Gastroesophageal sphincter (tissue), 3 donors: ENCODE measurements around the gene TAF1B.

Source experiments
- EP300 ChIP-seq: sonication (generic); formaldehyde crosslinking; IDR thresholded peaks from one replicate; pipeline ENCODE4 v1.6.1; 2017; ENCODE audit warnings: antibody characterized with exemption, mild to moderate bottlenecking
- POLR2A ChIP-seq, 2 donors: fragments of 450-650 bp; IDR thresholded peaks; one replicate each; pipeline ENCODE4 v1.6.1; 2017; ENCODE audit warnings: antibody characterized with exemption in 2 of 2, mild to moderate bottlenecking in 2 of 2, moderate library complexity in 1 of 2
- POLR2AphosphoS5 ChIP-seq: sonication (generic); formaldehyde crosslinking; IDR thresholded peaks from one replicate; pipeline ENCODE4 v1.6.1; 2017; ENCODE audit warnings: antibody characterized with exemption
- TF ChIP-seq, protein P1 (sequence below), 4 experiments: fragments of 200-600 bp in 2 of 4; fragments of 450-650 bp in 2 of 4; sonication (generic) in 1 of 4; IDR thresholded peaks; one replicate each; pipeline ENCODE4 v1.5.1; 2017 to 2019; ENCODE audit warnings: antibody characterized with exemption in 4 of 4, mild to moderate bottlenecking in 2 of 4, moderate library complexity in 2 of 4

DNA sequence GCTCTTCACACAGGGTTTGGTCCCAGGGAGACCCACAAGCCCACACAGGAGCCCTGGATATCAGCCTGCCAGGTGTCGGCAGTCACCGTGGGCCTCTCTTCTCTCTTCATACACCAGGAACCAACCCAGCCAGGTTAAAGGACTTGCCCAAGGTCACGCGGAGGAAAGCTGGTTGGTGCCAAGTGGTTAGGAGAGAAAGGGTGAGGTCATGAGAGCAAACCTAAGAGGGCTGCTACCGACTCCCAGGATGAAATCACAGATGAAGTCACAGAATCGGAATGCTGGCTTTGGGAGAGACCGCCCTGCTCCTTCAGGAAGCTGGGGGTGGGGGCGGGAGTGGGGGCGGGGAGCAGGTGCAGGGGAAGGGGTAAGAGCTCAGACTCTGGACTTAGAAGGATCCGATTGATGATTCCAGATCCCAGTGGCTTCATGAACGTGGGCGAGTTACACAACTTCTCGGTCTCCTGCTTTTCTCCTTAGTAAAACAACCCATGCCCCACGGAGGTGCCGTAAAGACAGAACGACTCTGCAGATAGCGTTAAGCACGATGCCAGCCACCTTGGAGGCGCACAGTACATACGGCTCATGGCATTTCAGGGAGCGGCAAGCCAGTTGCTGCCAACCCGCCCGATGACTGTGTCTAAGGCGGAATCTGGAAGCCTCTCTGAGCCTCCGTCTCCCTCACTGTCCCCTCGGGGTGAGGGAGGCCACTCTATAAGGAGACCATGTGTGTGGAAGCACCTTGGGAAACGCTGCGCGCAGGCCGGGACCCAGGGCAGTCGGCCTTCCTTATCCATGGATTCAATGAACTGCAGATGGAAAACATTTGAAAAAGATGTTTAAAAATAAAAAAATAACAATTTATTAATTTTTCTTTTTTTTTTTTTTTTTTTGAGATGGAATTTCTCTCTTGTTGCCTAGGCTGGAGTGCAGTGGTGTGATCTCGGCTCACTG, 23.0 kb upstream of the TAF1B start:
- TF ChIP-seq, protein P1, sequence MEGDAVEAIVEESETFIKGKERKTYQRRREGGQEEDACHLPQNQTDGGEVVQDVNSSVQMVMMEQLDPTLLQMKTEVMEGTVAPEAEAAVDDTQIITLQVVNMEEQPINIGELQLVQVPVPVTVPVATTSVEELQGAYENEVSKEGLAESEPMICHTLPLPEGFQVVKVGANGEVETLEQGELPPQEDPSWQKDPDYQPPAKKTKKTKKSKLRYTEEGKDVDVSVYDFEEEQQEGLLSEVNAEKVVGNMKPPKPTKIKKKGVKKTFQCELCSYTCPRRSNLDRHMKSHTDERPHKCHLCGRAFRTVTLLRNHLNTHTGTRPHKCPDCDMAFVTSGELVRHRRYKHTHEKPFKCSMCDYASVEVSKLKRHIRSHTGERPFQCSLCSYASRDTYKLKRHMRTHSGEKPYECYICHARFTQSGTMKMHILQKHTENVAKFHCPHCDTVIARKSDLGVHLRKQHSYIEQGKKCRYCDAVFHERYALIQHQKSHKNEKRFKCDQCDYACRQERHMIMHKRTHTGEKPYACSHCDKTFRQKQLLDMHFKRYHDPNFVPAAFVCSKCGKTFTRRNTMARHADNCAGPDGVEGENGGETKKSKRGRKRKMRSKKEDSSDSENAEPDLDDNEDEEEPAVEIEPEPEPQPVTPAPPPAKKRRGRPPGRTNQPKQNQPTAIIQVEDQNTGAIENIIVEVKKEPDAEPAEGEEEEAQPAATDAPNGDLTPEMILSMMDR (IDR thresholded peaks at IDR 0.05): no peak
- TF ChIP-seq POLR2A (IDR thresholded peaks at IDR 0.05) (no peak), POLR2AphosphoS5 (no peak), EP300 (no peak)
